Progenitor cell of endocrine pancreas (in vitro differentiated cells): ENCODE results near the gene FGFBP2. TPM values are rescaled to one million over a fixed set of nuclear protein-coding genes. Genes with fewer than 3 reads are reported as not detected.

Experiments
- DNase-seq: peaks from one replicate; pipeline ENCODE4 v3.0.0; 2021; ENCODE audit warnings: low spot score; ENCODE audit not compliant: unreplicated experiment
- H3K27ac Mint-ChIP-seq: 2 replicates; pipeline ENCODE4 v1.8.0; 2021; ENCODE audit warnings: mild to moderate bottlenecking, moderate library complexity, mixed read lengths
- H3K27me3 Mint-ChIP-seq: 2 replicates; pipeline ENCODE4 v1.8.0; 2021; ENCODE audit warnings: mixed read lengths
- H3K36me3 Mint-ChIP-seq: 2 replicates; pipeline ENCODE4 v1.8.0; 2022; ENCODE audit warnings: mixed read lengths; ENCODE audit not compliant: insufficient read depth
- H3K4me1 Mint-ChIP-seq: 2 replicates; pipeline ENCODE4 v1.8.0; 2021; ENCODE audit warnings: low read depth, mixed read lengths
- H3K4me3 Mint-ChIP-seq: 2 replicates; pipeline ENCODE4 v1.8.0; 2021; ENCODE audit warnings: low read depth, mild to moderate bottlenecking, moderate library complexity, mixed read lengths
- H3K9me3 Mint-ChIP-seq: 2 replicates; pipeline ENCODE4 v1.8.0; 2021; ENCODE audit warnings: low read depth, mixed read lengths
- total RNA-seq: library from RNA; stranded (reverse); gene quantifications from 2 replicates; pipeline ENCODE4 v1.2.1, GENCODE V29; 2021
- TF ChIP-seq, protein P1 (sequence below): fragments of 200-600 bp; sonication (generic); IDR thresholded peaks from one replicate; pipeline ENCODE4 v1.5.0; 2021; ENCODE audit warnings: antibody characterized with exemption, mild to moderate bottlenecking; ENCODE audit not compliant: unreplicated experiment

Gene FGFBP2
- total RNA-seq, 1 donor from 2014 or later: not detected

DNA sequence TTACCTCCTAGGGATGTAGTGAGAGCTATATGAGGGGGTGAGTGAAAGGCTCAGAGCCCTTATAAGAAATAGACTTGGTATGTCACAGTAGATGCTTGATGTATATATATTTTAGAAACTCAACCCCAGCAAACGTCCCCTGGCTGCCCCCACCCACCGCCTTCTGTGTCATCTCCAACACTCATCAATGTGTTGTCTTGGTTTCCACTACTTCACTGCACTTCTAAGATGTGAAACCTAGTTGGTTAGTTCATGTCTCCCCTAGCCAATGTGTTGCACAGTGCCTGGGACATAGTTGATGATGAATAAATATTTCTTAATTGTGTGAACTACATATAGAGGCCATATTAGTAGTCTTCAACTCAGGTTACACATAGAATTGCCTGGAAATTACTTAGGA is 4.4 kb downstream of the FGFBP2 start:
- Mint-ChIP-seq H3K27me3 (no peaks in the 10 kb centered on the region), H3K9me3 (peaks cover 12% of the 10 kb centered on the region), H3K4me1 (no peaks in the 10 kb centered on the region), H3K36me3 (no peaks in the 10 kb centered on the region), H3K27ac (no peak overlapping the region), H3K4me3 (no peak overlapping the region)
- DNase-seq: no peak
- TF ChIP-seq, protein P1, sequence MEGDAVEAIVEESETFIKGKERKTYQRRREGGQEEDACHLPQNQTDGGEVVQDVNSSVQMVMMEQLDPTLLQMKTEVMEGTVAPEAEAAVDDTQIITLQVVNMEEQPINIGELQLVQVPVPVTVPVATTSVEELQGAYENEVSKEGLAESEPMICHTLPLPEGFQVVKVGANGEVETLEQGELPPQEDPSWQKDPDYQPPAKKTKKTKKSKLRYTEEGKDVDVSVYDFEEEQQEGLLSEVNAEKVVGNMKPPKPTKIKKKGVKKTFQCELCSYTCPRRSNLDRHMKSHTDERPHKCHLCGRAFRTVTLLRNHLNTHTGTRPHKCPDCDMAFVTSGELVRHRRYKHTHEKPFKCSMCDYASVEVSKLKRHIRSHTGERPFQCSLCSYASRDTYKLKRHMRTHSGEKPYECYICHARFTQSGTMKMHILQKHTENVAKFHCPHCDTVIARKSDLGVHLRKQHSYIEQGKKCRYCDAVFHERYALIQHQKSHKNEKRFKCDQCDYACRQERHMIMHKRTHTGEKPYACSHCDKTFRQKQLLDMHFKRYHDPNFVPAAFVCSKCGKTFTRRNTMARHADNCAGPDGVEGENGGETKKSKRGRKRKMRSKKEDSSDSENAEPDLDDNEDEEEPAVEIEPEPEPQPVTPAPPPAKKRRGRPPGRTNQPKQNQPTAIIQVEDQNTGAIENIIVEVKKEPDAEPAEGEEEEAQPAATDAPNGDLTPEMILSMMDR: no peak

DNA sequence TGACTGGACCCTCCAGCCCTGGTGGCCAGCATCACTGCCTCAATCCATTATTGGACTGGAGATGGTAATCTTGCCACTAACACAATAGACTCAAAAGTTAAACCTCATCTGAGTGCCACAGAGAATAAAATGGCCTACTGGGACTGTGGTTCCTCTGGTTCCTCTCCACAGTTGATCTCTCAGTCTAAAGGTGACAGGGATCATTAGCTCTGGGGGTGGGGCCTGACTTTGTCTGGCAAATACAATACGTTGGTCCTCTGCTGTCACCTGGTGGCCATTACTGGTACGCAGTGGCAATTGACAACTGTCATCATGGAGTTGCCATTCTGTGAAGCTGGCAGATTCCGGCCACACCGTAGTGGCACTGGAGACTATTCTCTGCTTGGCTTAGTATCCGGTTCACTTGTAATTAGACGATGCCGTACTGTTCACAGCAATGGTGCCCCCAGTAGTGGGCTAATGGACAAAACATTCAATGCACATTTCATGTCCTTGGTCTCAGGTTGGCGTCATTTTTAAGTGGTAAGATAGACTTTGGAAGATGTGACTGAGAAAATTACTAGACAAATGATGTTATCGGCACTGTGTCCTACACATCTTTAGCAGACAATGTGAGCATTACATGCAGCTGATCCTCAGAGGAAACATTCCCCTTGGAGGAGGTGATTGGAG is 6.7 kb downstream of the FGFBP2 start:
- Mint-ChIP-seq H3K27ac (no peak overlapping the region), H3K9me3 (peaks cover 18% of the 10 kb centered on the region), H3K4me3 (no peak overlapping the region), H3K4me1 (no peaks in the 10 kb centered on the region), H3K27me3 (no peaks in the 10 kb centered on the region), H3K36me3 (no peaks in the 10 kb centered on the region)
- TF ChIP-seq, protein P1: peak; percentile 76
- peak; percentile 47 for DNase-seq

DNA sequence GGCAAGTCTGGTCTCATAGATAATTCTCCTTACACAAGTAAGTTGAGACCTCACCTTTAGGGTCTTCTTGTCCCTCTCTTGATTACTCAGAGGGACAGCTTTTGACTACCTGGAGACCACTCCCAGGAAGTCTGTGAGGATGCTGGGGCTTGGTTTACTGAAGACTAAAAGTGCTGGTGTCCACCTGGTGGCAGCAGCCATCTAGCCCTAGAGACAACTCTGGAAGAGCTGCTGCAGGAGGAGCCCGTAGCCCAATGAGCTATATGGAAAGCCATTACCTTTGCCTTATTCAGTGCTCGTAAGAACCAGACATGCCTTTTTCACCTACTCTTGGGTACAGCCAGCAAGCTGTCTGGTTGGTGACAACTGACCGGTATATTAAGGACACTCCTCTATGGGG is 7.3 kb downstream of the FGFBP2 start:
- Mint-ChIP-seq H3K4me1 (no peaks in the 10 kb centered on the region), H3K27me3 (no peaks in the 10 kb centered on the region), H3K36me3 (no peaks in the 10 kb centered on the region), H3K4me3 (no peak overlapping the region), H3K9me3 (peaks cover 18% of the 10 kb centered on the region), H3K27ac (no peak overlapping the region)
- TF ChIP-seq, protein P1: no peak
- no peak for DNase-seq

DNA sequence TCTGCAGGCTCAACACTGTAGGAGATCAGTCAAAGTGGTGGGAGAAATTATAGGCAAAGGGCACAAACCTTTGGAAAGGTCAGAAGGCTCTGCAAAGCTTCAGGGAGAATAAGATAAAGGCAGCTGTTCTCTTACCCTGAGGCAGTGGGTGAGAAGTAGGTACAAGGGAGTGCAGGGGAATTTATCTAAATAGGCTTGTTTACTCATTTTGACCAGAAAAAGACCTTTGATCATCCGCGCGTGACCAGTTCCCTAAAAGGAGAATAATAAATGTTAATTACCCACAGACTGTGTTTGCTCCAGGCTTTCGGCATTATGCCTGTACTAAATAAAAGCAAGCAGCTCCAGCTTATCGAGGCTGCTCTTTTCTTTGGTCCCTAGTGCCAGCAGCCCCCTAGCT is 9.3 kb downstream of the FGFBP2 start:
- TF ChIP-seq, protein P1: no peak
- Mint-ChIP-seq H3K4me1 (no peaks in the 10 kb centered on the region), H3K27ac (no peak overlapping the region), H3K4me3 (no peak overlapping the region), H3K9me3 (peaks cover 18% of the 10 kb centered on the region), H3K27me3 (no peaks in the 10 kb centered on the region), H3K36me3 (no peaks in the 10 kb centered on the region)
- no peak for DNase-seq

DNA sequence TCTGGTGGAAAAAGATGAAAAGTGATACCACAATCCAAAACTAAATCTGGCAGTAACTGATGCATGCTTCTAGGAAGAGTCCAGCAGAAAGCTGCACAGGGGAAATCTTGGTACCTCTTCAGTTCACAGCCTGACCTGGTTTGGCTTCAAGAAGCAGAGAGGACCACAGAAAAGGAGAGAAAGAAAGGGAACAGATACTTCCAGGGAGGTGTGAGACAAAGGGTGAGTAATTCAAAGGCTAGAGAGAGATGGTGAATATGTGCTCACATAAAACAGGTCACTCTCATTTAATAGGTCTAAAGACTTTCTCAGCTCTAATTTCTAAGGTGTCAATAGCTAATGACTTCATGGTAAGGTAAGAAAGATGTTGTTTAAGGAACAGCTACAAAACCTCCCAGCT is 11.2 kb downstream of the FGFBP2 start:
- Mint-ChIP-seq H3K27me3 (no peaks in the 10 kb centered on the region), H3K4me3 (no peak overlapping the region), H3K36me3 (no peaks in the 10 kb centered on the region), H3K9me3 (peaks cover 18% of the 10 kb centered on the region), H3K4me1 (no peaks in the 10 kb centered on the region), H3K27ac (no peak overlapping the region)
- DNase-seq: no peak
- TF ChIP-seq, protein P1: no peak
